Breast epithelium (tissue), 4 donors: ENCODE results near the gene TSSC4. TPM values are rescaled to one million over a fixed set of nuclear protein-coding genes. Genes with fewer than 3 reads are reported as not detected.

ENCODE experiments used
- DNase-seq, 2 donors: peaks; one replicate each; pipeline ENCODE4 v3.0.0-alpha.2; 2019; ENCODE audit warnings: low spot score in 2 of 2
- H3K27ac ChIP-seq, 2 donors: fragments of 200-600 bp; sonication (generic) in 1 of 2; one replicate each; pipeline ENCODE4 v1.5.1; 2016 to 2019; ENCODE audit warnings: mild to moderate bottlenecking in 1 of 2
- H3K27me3 ChIP-seq, 2 donors: fragments of 200-600 bp; sonication (generic) in 1 of 2; one replicate each; pipeline versions ENCODE4 v1.5.1 to v1.6.0; 2017 to 2019; ENCODE audit warnings: control low read depth in 1 of 2, mild to moderate bottlenecking in 1 of 2
- H3K36me3 ChIP-seq: fragments of 200-600 bp; one replicate; pipeline ENCODE4 v1.5.1; 2019
- H3K4me1 ChIP-seq, 2 donors: fragments of 200-600 bp; sonication (generic); one replicate each; pipeline ENCODE4 v1.5.1; 2016 to 2019; ENCODE audit warnings: control low read depth in 1 of 2
- H3K4me3 ChIP-seq, 3 donors: fragments of 200-600 bp; sonication (generic); 1 replicate in 2 of 3; 2 replicates in 1 of 3; pipeline ENCODE4 v1.5.1; 2016 to 2019; ENCODE audit warnings: mild to moderate bottlenecking in 3 of 3, moderate library complexity in 2 of 3
- H3K9me3 ChIP-seq, 2 donors: fragments of 200-600 bp; sonication (generic) in 1 of 2; one replicate each; pipeline ENCODE4 v1.5.1; 2016 to 2019; ENCODE audit warnings: control low read depth in 1 of 2
- POLR2A ChIP-seq: fragments of 450-650 bp; IDR thresholded peaks from one replicate; pipeline ENCODE4 v1.6.1; 2016; ENCODE audit warnings: antibody characterized with exemption, mild to moderate bottlenecking, moderate library complexity
- POLR2AphosphoS5 ChIP-seq, 3 donors: sonication (generic); formaldehyde crosslinking; IDR thresholded peaks; one replicate each; pipeline ENCODE4 v1.6.1; 2017; ENCODE audit warnings: antibody characterized with exemption in 3 of 3
- intact Hi-C: fragments of 100-400 bp; cut with DNase I; formaldehyde crosslinking; loops from one replicate; pipeline ENCODE4 v1.15.1; 2023; ENCODE audit warnings: low total_unique reads
- total RNA-seq, 3 donors: library from RNA; depleted of rRNA; stranded (reverse); fragments of >200 nt; gene quantifications; one replicate each; pipeline ENCODE4 v1.1.0, GENCODE V29; 2016
- TF ChIP-seq, protein P1 (sequence below), 3 donors: fragments of 450-650 bp; IDR thresholded peaks; one replicate each; pipeline ENCODE4 v1.5.1; 2016 to 2017; ENCODE audit warnings: antibody characterized with exemption in 3 of 3, mild to moderate bottlenecking in 3 of 3, moderate library complexity in 3 of 3

The TSSC4 gene
- total RNA-seq, 3 donors from 2014 or later, result 36.8 to 44.9 (median 37.2) TPM

DNA sequence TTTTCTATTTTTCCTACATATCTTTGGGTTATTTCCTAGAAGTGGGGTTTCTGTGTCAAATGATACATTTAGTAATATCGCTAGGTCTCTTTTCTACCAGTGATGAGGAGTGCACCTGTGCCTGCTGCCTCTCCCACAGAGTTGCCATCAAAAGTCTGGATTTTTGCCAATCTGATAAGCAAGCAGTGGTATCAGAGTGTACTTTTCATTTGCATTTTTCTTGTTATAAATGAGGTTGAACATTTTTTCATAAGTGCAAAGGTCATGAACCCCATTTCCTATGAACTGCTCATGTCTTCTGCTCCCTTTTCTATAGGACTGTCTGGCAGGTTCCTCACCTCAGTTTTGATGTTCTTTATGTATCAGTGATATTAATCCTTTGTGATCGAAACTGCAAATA lies 42.0 kb downstream of the TSSC4 start:
- TF ChIP-seq, protein P1, sequence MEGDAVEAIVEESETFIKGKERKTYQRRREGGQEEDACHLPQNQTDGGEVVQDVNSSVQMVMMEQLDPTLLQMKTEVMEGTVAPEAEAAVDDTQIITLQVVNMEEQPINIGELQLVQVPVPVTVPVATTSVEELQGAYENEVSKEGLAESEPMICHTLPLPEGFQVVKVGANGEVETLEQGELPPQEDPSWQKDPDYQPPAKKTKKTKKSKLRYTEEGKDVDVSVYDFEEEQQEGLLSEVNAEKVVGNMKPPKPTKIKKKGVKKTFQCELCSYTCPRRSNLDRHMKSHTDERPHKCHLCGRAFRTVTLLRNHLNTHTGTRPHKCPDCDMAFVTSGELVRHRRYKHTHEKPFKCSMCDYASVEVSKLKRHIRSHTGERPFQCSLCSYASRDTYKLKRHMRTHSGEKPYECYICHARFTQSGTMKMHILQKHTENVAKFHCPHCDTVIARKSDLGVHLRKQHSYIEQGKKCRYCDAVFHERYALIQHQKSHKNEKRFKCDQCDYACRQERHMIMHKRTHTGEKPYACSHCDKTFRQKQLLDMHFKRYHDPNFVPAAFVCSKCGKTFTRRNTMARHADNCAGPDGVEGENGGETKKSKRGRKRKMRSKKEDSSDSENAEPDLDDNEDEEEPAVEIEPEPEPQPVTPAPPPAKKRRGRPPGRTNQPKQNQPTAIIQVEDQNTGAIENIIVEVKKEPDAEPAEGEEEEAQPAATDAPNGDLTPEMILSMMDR (IDR thresholded peaks at IDR 0.05), result no peak
- TF ChIP-seq POLR2AphosphoS5 (IDR thresholded peaks at IDR 0.05) (no peak), POLR2A (no peak)
- H3K27me3 ChIP-seq, result no peaks in the 10 kb centered on the region
- H3K4me3 ChIP-seq, result no peak overlapping the region
- intact Hi-C loops, result no loop called here
- H3K36me3 ChIP-seq, result no peaks in the 10 kb centered on the region
- DNase-seq, result no peak
- no peaks in the 10 kb centered on the region for H3K4me1 ChIP-seq
- no peaks in the 10 kb centered on the region for H3K9me3 ChIP-seq
- no peak overlapping the region for H3K27ac ChIP-seq

DNA sequence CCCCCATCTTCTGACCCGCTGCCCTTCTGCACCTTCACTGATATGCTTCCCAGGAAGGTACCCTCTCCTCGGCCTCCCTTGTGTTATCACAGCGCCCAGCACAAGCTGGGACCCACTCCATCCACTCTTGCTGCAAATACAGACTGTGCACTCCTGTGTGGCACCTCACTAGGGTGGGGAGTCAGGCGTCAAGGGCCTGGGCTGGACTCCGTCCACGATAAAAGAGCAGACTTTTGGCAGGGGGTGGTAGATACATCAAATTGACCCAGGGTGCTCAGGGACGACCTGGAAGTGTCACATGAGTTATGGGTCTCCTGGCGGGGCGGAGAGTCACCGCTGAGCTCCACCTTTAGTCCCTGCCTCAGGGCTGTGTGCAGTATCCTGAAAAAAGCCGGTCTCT lies 42.9 kb downstream of the TSSC4 start:
- no peak overlapping the region for H3K27ac ChIP-seq
- no peaks in the 10 kb centered on the region for H3K36me3 ChIP-seq
- TF ChIP-seq, protein P1 (IDR thresholded peaks at IDR 0.05), result no peak
- no peak for TF ChIP-seq POLR2AphosphoS5 (IDR thresholded peaks at IDR 0.05)
- TF ChIP-seq POLR2A, result no peak
- DNase-seq, result no peak
- H3K4me3 ChIP-seq, result no peak overlapping the region
- no peaks in the 10 kb centered on the region for H3K4me1 ChIP-seq
- no peaks in the 10 kb centered on the region for H3K9me3 ChIP-seq
- intact Hi-C loops, result no loop called here
- no peaks in the 10 kb centered on the region for H3K27me3 ChIP-seq

DNA sequence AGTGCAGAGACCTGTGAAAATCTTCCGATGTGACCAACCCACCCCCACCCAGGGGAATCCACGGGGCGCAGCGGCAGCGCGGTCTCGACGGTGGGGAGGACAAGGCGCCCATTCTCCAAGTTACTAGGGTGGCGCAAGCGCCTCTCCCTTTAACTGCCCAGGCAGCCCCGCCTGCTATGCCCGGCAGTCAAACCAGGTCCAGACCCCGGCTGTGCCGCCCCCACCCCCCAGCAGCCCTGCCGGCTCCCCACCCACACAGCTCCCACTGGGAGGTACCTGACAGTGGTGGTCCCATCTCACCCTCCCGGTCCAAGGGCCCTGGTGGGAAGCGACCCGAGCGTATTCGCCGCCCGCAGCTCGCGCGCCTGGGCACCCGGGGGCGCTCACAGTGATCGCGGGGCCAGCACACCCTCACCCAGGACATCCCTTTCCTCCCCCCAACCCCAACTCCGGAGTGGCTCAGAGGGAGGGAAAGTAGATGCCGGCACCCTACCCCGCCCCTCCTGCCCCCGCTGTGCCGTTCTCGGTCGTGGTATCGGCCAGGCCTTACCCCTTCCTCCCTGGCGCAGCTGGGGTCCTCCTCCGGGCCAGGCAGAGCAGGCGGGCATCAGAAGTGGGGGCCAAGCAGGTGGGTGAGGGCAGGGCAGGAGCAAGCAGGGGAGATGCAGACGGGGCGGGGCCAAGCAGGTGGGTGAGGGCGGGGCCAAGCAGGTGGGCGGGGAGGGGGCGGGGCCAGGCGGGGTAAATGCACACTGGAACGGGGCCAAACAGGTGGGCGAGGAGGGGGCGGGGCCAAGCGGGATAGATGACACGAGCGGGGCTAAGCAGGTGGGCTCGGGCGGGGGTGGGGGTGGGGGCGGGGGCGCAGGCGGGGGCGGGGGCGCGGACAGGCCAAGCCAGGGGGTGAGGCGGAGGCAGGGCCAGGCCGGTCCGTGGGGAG lies 43.6 kb downstream of the TSSC4 start, which contains the start of gene TRPM5:
TRPM5 (minus strand) TSS at position 634 of the 940 bp plus-strand sequence. CDS start 21,478 bp downstream, outside the sequence.
- H3K4me1 ChIP-seq, result no peaks in the 10 kb centered on the region
- H3K4me3 ChIP-seq, result peak within 1 kb of the TSS; percentile 37 to 73 (median 54)
- TF ChIP-seq, protein P1 (IDR thresholded peaks at IDR 0.05), result no peak
- TF ChIP-seq POLR2AphosphoS5 (IDR thresholded peaks at IDR 0.05) (no peak), POLR2A (no peak)
- no peaks in the 10 kb centered on the region for H3K27me3 ChIP-seq
- intact Hi-C loops, result no loop called here
- H3K9me3 ChIP-seq, result no peaks in the 10 kb centered on the region
- no peaks in the 10 kb centered on the region for H3K36me3 ChIP-seq
- H3K27ac ChIP-seq, result no peak within 1 kb of the TSS
- no peak for DNase-seq

DNA sequence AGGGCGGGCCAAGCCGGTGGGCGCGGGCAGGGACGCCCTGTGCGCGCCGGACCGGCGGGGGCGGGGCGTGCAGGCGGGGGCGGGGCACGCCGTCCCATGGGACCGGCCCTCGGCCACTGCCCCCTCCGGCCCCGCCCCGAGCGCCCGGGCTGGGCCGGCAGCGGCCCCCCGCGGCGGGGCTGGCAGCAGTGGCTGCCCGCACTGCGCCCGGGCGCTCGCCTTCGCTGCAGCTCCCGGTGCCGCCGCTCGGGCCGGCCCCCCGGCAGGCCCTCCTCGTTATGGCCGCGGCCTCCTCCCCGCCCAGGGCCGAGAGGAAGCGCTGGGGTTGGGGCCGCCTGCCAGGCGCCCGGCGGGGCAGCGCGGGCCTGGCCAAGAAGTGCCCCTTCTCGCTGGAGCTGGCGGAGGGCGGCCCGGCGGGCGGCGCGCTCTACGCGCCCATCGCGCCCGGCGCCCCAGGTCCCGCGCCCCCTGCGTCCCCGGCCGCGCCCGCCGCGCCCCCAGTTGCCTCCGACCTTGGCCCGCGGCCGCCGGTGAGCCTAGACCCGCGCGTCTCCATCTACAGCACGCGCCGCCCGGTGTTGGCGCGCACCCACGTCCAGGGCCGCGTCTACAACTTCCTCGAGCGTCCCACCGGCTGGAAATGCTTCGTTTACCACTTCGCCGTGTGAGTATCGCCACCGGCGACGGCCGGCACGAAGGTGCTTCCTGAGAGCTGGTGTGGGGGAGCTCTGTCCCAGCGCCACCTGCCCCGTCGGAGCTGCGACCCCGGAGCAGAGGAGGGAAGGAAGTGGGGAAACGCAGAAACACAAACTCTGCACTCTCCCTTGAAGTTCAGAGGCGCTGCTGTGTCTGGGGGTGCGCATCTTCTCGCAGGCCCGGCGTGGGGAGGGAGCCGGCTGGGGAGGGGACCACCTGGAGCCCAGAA lies 44.5 kb downstream of the TSSC4 start, which contains the start of gene KCNQ1:
KCNQ1 (plus strand) TSS at position 188 of the 925 bp plus-strand sequence; CDS start at position 279, 91 bp downstream.
- Histone ChIP-seq H3K27ac (no peak within 1 kb of the TSS), H3K36me3 (no peaks in the 10 kb centered on the region), H3K4me3 (peak within 1 kb of the TSS; percentile 37 to 73 (median 54)), H3K27me3 (no peaks in the 10 kb centered on the region), H3K9me3 (no peaks in the 10 kb centered on the region), H3K4me1 (no peaks in the 10 kb centered on the region)
- intact Hi-C loops, result no loop called here
- DNase-seq, result no peak
- TF ChIP-seq POLR2A (no peak), POLR2AphosphoS5 (IDR thresholded peaks at IDR 0.05) (no peak)
- TF ChIP-seq, protein P1 (IDR thresholded peaks at IDR 0.05), result no peak
